ENCODE results near the gene PPP2R5E.

PPP2R5E gene

GRCh38 chr14:63472986-63473788 is 70.0 kb downstream of the PPP2R5E start:
- Mint-ChIP-seq H3K36me3 (ENCODE audit: low read depth) (peaks cover 7% of the 10 kb centered on the region), H3K4me3 (no peak overlapping the region), H3K27ac (no peak overlapping the region), H3K9me3 (no peaks in the 10 kb centered on the region), H3K27me3 (ENCODE audit: low read depth) (no peaks in the 10 kb centered on the region), H3K4me1 (ENCODE audit: low read depth) (peaks cover 50% of the 10 kb centered on the region)
- no peak for DNase-seq (ENCODE audit: low spot score)

GRCh38 chr14:63470962-63471793 is 72.0 kb downstream of the PPP2R5E start:
- Mint-ChIP-seq H3K4me1 (ENCODE audit: low read depth) (peaks cover 45% of the 10 kb centered on the region), H3K4me3 (peak overlapping the region; percentile 60), H3K27ac (peak overlapping the region; percentile 51), H3K27me3 (ENCODE audit: low read depth) (no peaks in the 10 kb centered on the region), H3K9me3 (no peaks in the 10 kb centered on the region), H3K36me3 (ENCODE audit: low read depth) (peaks cover 7% of the 10 kb centered on the region)
- DNase-seq (ENCODE audit: low spot score): no peak

GRCh38 chr14:63468294-63468693 is 74.9 kb downstream of the PPP2R5E start:
- Mint-ChIP-seq H3K27me3 (ENCODE audit: low read depth) (no peaks in the 10 kb centered on the region), H3K4me3 (peak overlapping the region; percentile 13), H3K4me1 (ENCODE audit: low read depth) (peaks cover 35% of the 10 kb centered on the region), H3K36me3 (ENCODE audit: low read depth) (no peaks in the 10 kb centered on the region), H3K9me3 (no peaks in the 10 kb centered on the region), H3K27ac (no peak overlapping the region)
- peak; percentile 16 for DNase-seq (ENCODE audit: low spot score)

- Mint-ChIP-seq H3K9me3 (no peaks in the 10 kb centered on the region), H3K27ac (no peak overlapping the region), H3K4me1 (ENCODE audit: low read depth) (peaks cover 35% of the 10 kb centered on the region), H3K27me3 (ENCODE audit: low read depth) (no peaks in the 10 kb centered on the region), H3K36me3 (ENCODE audit: low read depth) (no peaks in the 10 kb centered on the region), H3K4me3 (no peak overlapping the region)
- DNase-seq (ENCODE audit: low spot score): no peak
These were observed 75.6 kb downstream of the PPP2R5E start for GRCh38 chr14:63467440-63468072.

GRCh38 chr14:63465347-63465746 is 77.8 kb downstream of the PPP2R5E start:
- Mint-ChIP-seq H3K4me3 (no peak overlapping the region), H3K9me3 (no peaks in the 10 kb centered on the region), H3K27me3 (ENCODE audit: low read depth) (no peaks in the 10 kb centered on the region), H3K36me3 (ENCODE audit: low read depth) (no peaks in the 10 kb centered on the region), H3K4me1 (ENCODE audit: low read depth) (peaks cover 22% of the 10 kb centered on the region), H3K27ac (no peak overlapping the region)
- no peak for DNase-seq (ENCODE audit: low spot score)

GRCh38 chr14:63460680-63461369 is 82.4 kb downstream of the PPP2R5E start:
- Mint-ChIP-seq H3K9me3 (no peaks in the 10 kb centered on the region), H3K4me1 (ENCODE audit: low read depth) (peaks cover 6% of the 10 kb centered on the region), H3K4me3 (no peak overlapping the region), H3K27me3 (ENCODE audit: low read depth) (no peaks in the 10 kb centered on the region), H3K27ac (no peak overlapping the region), H3K36me3 (ENCODE audit: low read depth) (no peaks in the 10 kb centered on the region)
- DNase-seq (ENCODE audit: low spot score): no peak

- H3K36me3 Mint-ChIP-seq (ENCODE audit: low read depth): no peaks in the 10 kb centered on the region
- no peak for DNase-seq (ENCODE audit: low spot score)
- peaks cover 8% of the 10 kb centered on the region for H3K4me1 Mint-ChIP-seq (ENCODE audit: low read depth)
- no peak overlapping the region for H3K4me3 Mint-ChIP-seq
- H3K9me3 Mint-ChIP-seq: no peaks in the 10 kb centered on the region
- no peaks in the 10 kb centered on the region for H3K27me3 Mint-ChIP-seq (ENCODE audit: low read depth)
- no peak overlapping the region for H3K27ac Mint-ChIP-seq
These were observed 83.4 kb downstream of the PPP2R5E start for GRCh38 chr14:63459738-63460137.

- no peak overlapping the region for H3K27ac Mint-ChIP-seq
- H3K4me1 Mint-ChIP-seq (ENCODE audit: low read depth): peaks cover 8% of the 10 kb centered on the region
- H3K4me3 Mint-ChIP-seq: no peak overlapping the region
- no peak for DNase-seq (ENCODE audit: low spot score)
- no peaks in the 10 kb centered on the region for H3K27me3 Mint-ChIP-seq (ENCODE audit: low read depth)
- no peaks in the 10 kb centered on the region for H3K9me3 Mint-ChIP-seq
- H3K36me3 Mint-ChIP-seq (ENCODE audit: low read depth): peaks cover 8% of the 10 kb centered on the region
These were observed 85.7 kb downstream of the PPP2R5E start for GRCh38 chr14:63457498-63457897.

- DNase-seq (ENCODE audit: low spot score): no peak
- Mint-ChIP-seq H3K27ac (no peak overlapping the region), H3K4me1 (ENCODE audit: low read depth) (peaks cover 11% of the 10 kb centered on the region), H3K27me3 (ENCODE audit: low read depth) (no peaks in the 10 kb centered on the region), H3K9me3 (no peaks in the 10 kb centered on the region), H3K4me3 (no peak overlapping the region), H3K36me3 (ENCODE audit: low read depth) (peaks cover 12% of the 10 kb centered on the region)
These were observed 88.1 kb downstream of the PPP2R5E start for GRCh38 chr14:63454863-63455622.

GRCh38 chr14:63454436-63454835 is 88.7 kb downstream of the PPP2R5E start:
- no peak overlapping the region for H3K27ac Mint-ChIP-seq
- no peaks in the 10 kb centered on the region for H3K9me3 Mint-ChIP-seq
- DNase-seq (ENCODE audit: low spot score): no peak
- no peak overlapping the region for H3K4me3 Mint-ChIP-seq
- H3K27me3 Mint-ChIP-seq (ENCODE audit: low read depth): no peaks in the 10 kb centered on the region
- peaks cover 8% of the 10 kb centered on the region for H3K4me1 Mint-ChIP-seq (ENCODE audit: low read depth)
- peaks cover 13% of the 10 kb centered on the region for H3K36me3 Mint-ChIP-seq (ENCODE audit: low read depth)

GRCh38 chr14:63453443-63453936 is 89.7 kb downstream of the PPP2R5E start:
- Mint-ChIP-seq H3K27ac (no peak overlapping the region), H3K4me3 (no peak overlapping the region), H3K9me3 (no peaks in the 10 kb centered on the region), H3K4me1 (ENCODE audit: low read depth) (peaks cover 8% of the 10 kb centered on the region), H3K27me3 (ENCODE audit: low read depth) (no peaks in the 10 kb centered on the region), H3K36me3 (ENCODE audit: low read depth) (peaks cover 16% of the 10 kb centered on the region)
- DNase-seq (ENCODE audit: low spot score): no peak

GRCh38 chr14:63452796-63453195 is 90.4 kb downstream of the PPP2R5E start:
- DNase-seq (ENCODE audit: low spot score): no peak

GRCh38 chr14:63448841-63449240 is 94.3 kb downstream of the PPP2R5E start:
- DNase-seq (ENCODE audit: low spot score): no peak
- Mint-ChIP-seq H3K27ac (no peak overlapping the region), H3K36me3 (ENCODE audit: low read depth) (peaks cover 19% of the 10 kb centered on the region), H3K4me1 (ENCODE audit: low read depth) (peaks cover 8% of the 10 kb centered on the region), H3K9me3 (no peaks in the 10 kb centered on the region), H3K27me3 (ENCODE audit: low read depth) (no peaks in the 10 kb centered on the region), H3K4me3 (no peak overlapping the region)

More at GRCh38 chr14:63452796-63453195, 90.4 kb downstream of the PPP2R5E start:
- peaks cover 16% of the 10 kb centered on the region for H3K36me3 Mint-ChIP-seq (ENCODE audit: low read depth)
- H3K4me1 Mint-ChIP-seq (ENCODE audit: low read depth): peaks cover 8% of the 10 kb centered on the region
- H3K9me3 Mint-ChIP-seq: no peaks in the 10 kb centered on the region
- no peak overlapping the region for H3K27ac Mint-ChIP-seq
- no peaks in the 10 kb centered on the region for H3K27me3 Mint-ChIP-seq (ENCODE audit: low read depth)
- H3K4me3 Mint-ChIP-seq: no peak overlapping the region
